ENCODE measurements around the gene TMEM232. TPM values are rescaled to one million over a fixed set of nuclear protein-coding genes. Genes with fewer than 3 reads are reported as not detected.

Gene TMEM232
- total and polyA plus RNA-seq, 7 experiments from 2014 or later, result 0.43 to 3.0 (median 1.8) TPM

DNA sequence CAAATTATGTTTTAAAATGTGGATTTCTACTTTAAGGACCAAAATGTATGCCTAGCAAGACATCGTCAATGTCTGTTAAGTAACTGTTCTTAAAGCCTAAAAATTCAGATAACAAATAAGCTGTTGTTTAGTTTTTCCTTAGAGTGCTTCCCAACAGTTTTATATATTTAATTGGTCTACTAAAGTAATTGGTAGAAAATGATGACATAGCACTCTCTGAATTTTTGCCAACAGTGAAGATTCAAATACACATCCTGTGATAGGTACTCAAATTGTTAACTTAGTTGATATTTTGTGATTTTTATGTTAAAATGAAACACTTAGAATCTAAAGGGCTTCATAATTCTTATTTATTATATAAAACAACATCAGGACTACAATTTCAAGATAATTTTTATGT is 107.5 kb downstream of the TMEM232 start:
- no peaks in the 10 kb centered on the region for H3K27me3 ChIP-seq (ENCODE audit: control insufficient read depth in 2 of 2, insufficient read depth in 2 of 2, low read length in 2 of 2)
- DNase-seq (no peak), ATAC-seq (no peak)
- ChIA-PET CTCF (interaction anchor here (1.4 kb wide), 1 partner anchor 8 kb away, joined by 5 read pairs; no protein-coding TSS in a partner anchor), POLR2A (no interaction called here)
- H3K27ac ChIP-seq (ENCODE audit: low read depth, low read length), result no peak overlapping the region
- Mint-ChIP-seq H3K27me3 (peaks cover 0 to 14% (median 0%) of the 10 kb centered on the region in 5 donors), H3K4me3 (no peak overlapping the region), H3K36me3 (no peaks in the 10 kb centered on the region), H3K27ac (no peak overlapping the region), H3K4me1 (no peaks in the 10 kb centered on the region), H3K9me3 (peaks cover 0 to 13% (median 5%) of the 10 kb centered on the region in 11 donors)
- H3K36me3 ChIP-seq (ENCODE audit: control insufficient read depth in 2 of 3, insufficient read depth in 3 of 3, low read length in 3 of 3), result no peaks in the 10 kb centered on the region
- no peak overlapping the region for H3K4me3 ChIP-seq (ENCODE audit: low read length)
- no peaks in the 10 kb centered on the region for H3K9me3 ChIP-seq (ENCODE audit: control insufficient read depth in 2 of 3, low read length in 3 of 3)
- intact Hi-C loops (cut with micrococcal nuclease), result no loop called here
- H3K4me1 ChIP-seq (ENCODE audit: control insufficient read depth in 2 of 2, insufficient read depth in 2 of 2, low read length in 2 of 2), result no peaks in the 10 kb centered on the region

DNA sequence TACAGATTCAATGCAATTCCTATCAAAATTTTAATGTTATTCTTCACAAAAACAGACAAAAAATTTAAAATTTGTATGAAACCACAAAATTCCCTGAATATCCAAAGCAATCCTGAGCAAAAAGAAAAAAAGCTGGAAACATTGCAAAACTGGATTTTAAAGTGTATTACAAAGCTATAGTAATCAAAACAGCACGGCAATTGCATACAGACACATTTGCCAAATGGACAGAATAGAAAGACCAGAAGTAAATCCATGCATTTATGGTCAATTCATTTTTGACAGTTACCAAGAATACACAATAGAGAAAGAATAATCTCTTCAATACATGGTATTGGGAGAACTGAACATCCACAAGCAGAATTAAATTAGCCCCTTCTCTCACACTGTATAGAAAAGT is 110.5 kb downstream of the TMEM232 start:
- ChIA-PET CTCF (no interaction called here), POLR2A (no interaction called here)
- Mint-ChIP-seq H3K36me3 (no peaks in the 10 kb centered on the region), H3K27ac (no peak overlapping the region), H3K4me1 (no peaks in the 10 kb centered on the region), H3K9me3 (peaks cover 0 to 13% (median 5%) of the 10 kb centered on the region in 11 donors), H3K4me3 (no peak overlapping the region), H3K27me3 (peaks cover 0 to 9% (median 5%) of the 10 kb centered on the region in 5 donors)
- Histone ChIP-seq H3K36me3 (ENCODE audit: control insufficient read depth in 2 of 3, insufficient read depth in 3 of 3, low read length in 3 of 3) (no peaks in the 10 kb centered on the region), H3K4me1 (ENCODE audit: control insufficient read depth in 2 of 2, insufficient read depth in 2 of 2, low read length in 2 of 2) (no peaks in the 10 kb centered on the region), H3K27ac (ENCODE audit: low read depth, low read length) (no peak overlapping the region), H3K9me3 (ENCODE audit: control insufficient read depth in 2 of 3, low read length in 3 of 3) (no peaks in the 10 kb centered on the region), H3K4me3 (ENCODE audit: low read length) (no peak overlapping the region), H3K27me3 (ENCODE audit: control insufficient read depth in 2 of 2, insufficient read depth in 2 of 2, low read length in 2 of 2) (no peaks in the 10 kb centered on the region)
- ATAC-seq (no peak), DNase-seq (no peak)
- intact Hi-C loops (cut with micrococcal nuclease), result no loop called here

DNA sequence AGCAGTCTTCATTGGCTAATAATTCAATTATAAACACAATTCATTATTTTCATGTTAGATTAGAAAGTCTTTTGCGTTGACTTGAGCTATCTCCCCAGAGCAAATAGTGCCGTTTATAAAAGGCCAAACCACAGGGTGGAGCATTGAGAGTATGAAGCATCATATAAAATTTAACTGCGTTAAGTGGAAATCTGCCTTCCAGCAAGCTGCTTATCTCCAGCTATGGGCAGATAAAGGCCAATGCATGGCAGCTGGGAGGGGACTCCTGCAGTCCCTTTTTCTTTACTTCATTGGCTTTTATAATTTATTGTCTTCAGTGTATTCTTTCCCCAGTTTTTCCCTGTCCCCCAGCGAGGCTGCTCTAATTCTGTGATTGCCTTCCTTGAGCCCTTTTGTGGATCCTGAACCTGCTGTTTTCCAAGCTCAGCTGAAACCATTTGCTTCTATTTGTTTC is 113.7 kb downstream of the TMEM232 start:
- POLR2A ChIA-PET, result no interaction called here

DNA sequence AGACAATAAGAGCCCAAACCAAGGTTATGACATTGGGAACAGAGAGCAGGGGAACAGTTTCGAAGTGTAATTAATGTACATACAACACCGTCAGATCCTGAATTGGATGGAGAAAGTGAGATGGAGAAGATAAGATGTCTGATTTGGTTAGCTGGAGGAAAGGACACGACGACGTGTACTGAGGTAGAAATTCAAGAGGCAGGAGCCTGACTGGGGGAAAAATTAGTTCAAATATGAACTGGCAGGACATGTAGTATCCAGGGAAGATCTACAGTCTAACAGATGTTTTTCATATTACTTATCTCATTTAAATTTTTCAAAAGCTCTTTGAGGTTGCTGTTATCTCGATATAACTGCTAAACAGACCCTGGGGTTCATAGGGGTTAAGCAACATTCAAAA is 114.7 kb downstream of the TMEM232 start:
- no peak overlapping the region for H3K4me3 Mint-ChIP-seq
- ChIA-PET POLR2A (no interaction called here), CTCF (interaction anchor here (0.7 kb wide), 1 partner anchor 15 kb away, joined by 3 read pairs; no protein-coding TSS in a partner anchor)
- DNase-seq (no peak), ATAC-seq (no peak)
- intact Hi-C loops (cut with micrococcal nuclease), result no loop called here
- no peak overlapping the region for H3K27ac ChIP-seq (ENCODE audit: low read depth, low read length)
- no peak overlapping the region for H3K4me3 ChIP-seq (ENCODE audit: low read length)
- H3K4me1 Mint-ChIP-seq, result no peaks in the 10 kb centered on the region
- H3K36me3 ChIP-seq (ENCODE audit: control insufficient read depth in 2 of 3, insufficient read depth in 3 of 3, low read length in 3 of 3), result no peaks in the 10 kb centered on the region
- H3K4me1 ChIP-seq (ENCODE audit: control insufficient read depth in 2 of 2, insufficient read depth in 2 of 2, low read length in 2 of 2), result no peaks in the 10 kb centered on the region
- H3K9me3 Mint-ChIP-seq, result peaks cover 0 to 13% (median 5%) of the 10 kb centered on the region in 11 donors
- no peak overlapping the region for H3K27ac Mint-ChIP-seq
- peaks cover 0 to 9% (median 5%) of the 10 kb centered on the region in 5 donors for H3K27me3 Mint-ChIP-seq
- H3K36me3 Mint-ChIP-seq, result no peaks in the 10 kb centered on the region
- H3K9me3 ChIP-seq (ENCODE audit: control insufficient read depth in 2 of 3, low read length in 3 of 3), result no peaks in the 10 kb centered on the region
- no peaks in the 10 kb centered on the region for H3K27me3 ChIP-seq (ENCODE audit: control insufficient read depth in 2 of 2, insufficient read depth in 2 of 2, low read length in 2 of 2)

More for the DNA sequence above, 113.7 kb downstream of the TMEM232 start:
- Histone ChIP-seq H3K4me1 (ENCODE audit: control insufficient read depth in 2 of 2, insufficient read depth in 2 of 2, low read length in 2 of 2) (no peaks in the 10 kb centered on the region), H3K27ac (ENCODE audit: low read depth, low read length) (no peak overlapping the region), H3K36me3 (ENCODE audit: control insufficient read depth in 2 of 3, insufficient read depth in 3 of 3, low read length in 3 of 3) (no peaks in the 10 kb centered on the region), H3K27me3 (ENCODE audit: control insufficient read depth in 2 of 2, insufficient read depth in 2 of 2, low read length in 2 of 2) (no peaks in the 10 kb centered on the region), H3K4me3 (ENCODE audit: low read length) (no peak overlapping the region), H3K9me3 (ENCODE audit: control insufficient read depth in 2 of 3, low read length in 3 of 3) (no peaks in the 10 kb centered on the region)
- H3K4me3 Mint-ChIP-seq, result no peak overlapping the region
- ATAC-seq (no peak), DNase-seq (no peak)
- peaks cover 0 to 9% (median 5%) of the 10 kb centered on the region in 5 donors for H3K27me3 Mint-ChIP-seq
- no peaks in the 10 kb centered on the region for H3K4me1 Mint-ChIP-seq
- CTCF ChIA-PET, result interaction anchor here (0.7 kb wide), 1 partner anchor 14 kb away, joined by 3 read pairs; no protein-coding TSS in a partner anchor
- H3K27ac Mint-ChIP-seq, result no peak overlapping the region
- no peaks in the 10 kb centered on the region for H3K36me3 Mint-ChIP-seq
- intact Hi-C loops (cut with micrococcal nuclease), result no loop called here
- H3K9me3 Mint-ChIP-seq, result peaks cover 0 to 13% (median 5%) of the 10 kb centered on the region in 11 donors

DNA sequence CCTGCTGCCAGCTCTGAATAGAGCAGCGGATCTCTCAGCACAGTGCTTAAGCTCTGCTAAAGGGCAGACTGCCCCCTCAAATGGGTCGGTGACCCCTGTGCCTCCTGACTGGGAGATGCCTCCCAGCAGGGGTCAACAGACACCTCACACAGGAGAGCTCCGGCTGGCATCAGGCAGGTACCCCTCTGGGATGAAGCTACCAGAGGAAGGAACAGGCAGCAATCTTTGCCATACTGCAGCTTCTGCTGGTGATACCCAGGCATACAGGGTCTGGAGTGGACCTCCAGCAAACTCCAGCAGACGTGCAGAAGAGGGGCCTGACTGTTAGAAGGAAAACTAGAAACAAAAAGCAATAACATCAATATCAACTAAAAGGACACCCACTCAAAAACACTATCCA is 131.6 kb downstream of the TMEM232 start:
- H3K4me1 ChIP-seq (ENCODE audit: control insufficient read depth in 2 of 2, insufficient read depth in 2 of 2, low read length in 2 of 2), result no peaks in the 10 kb centered on the region
- no peak overlapping the region for H3K27ac ChIP-seq (ENCODE audit: low read depth, low read length)
- no peaks in the 10 kb centered on the region for H3K36me3 ChIP-seq (ENCODE audit: control insufficient read depth in 2 of 3, insufficient read depth in 3 of 3, low read length in 3 of 3)
- H3K27me3 ChIP-seq (ENCODE audit: control insufficient read depth in 2 of 2, insufficient read depth in 2 of 2, low read length in 2 of 2), result no peaks in the 10 kb centered on the region
- H3K4me1 Mint-ChIP-seq, result no peaks in the 10 kb centered on the region
- H3K4me3 Mint-ChIP-seq, result no peak overlapping the region
- peaks cover 0 to 9% (median 0%) of the 10 kb centered on the region in 11 donors for H3K9me3 Mint-ChIP-seq
- no peaks in the 10 kb centered on the region for H3K9me3 ChIP-seq (ENCODE audit: control insufficient read depth in 2 of 3, low read length in 3 of 3)
- H3K27ac Mint-ChIP-seq, result no peak overlapping the region
- no peak for ATAC-seq
- H3K36me3 Mint-ChIP-seq, result peaks cover 0 to 8% (median 0%) of the 10 kb centered on the region in 5 donors
- no peak overlapping the region for H3K4me3 ChIP-seq (ENCODE audit: low read length)
- peaks cover 0 to 17% (median 5%) of the 10 kb centered on the region in 5 donors for H3K27me3 Mint-ChIP-seq
- CTCF ChIA-PET, result no interaction called here
- POLR2A ChIA-PET, result no interaction called here
- DNase-seq, result no peak
- intact Hi-C loops (cut with micrococcal nuclease), result no loop called here

DNA sequence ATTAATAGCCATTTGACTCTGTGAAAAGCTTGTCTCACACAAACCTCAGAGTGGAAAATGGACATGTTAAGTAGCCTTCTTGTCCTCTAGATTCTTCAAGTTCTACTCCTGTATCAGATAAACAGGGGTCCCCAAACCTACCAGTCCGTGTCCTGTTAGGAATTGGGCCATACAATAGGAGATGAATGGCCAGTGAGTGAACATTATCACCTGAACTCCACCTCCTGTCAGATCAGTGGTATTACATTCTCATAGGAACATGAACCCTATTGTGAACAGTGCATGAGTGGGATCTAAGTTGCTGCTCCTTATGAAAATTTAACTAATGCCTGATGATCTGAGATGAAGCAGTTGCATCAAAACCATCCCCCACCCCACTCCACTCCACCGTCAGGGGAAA is 136.3 kb downstream of the TMEM232 start:
- DNase-seq, result peak in 3 of 9 donors; percentile 0 to 9 (median 4)
- ATAC-seq, result no peak
- Histone ChIP-seq H3K27ac (ENCODE audit: low read depth, low read length) (no peak overlapping the region), H3K36me3 (ENCODE audit: control insufficient read depth in 2 of 3, insufficient read depth in 3 of 3, low read length in 3 of 3) (no peaks in the 10 kb centered on the region), H3K4me1 (ENCODE audit: control insufficient read depth in 2 of 2, insufficient read depth in 2 of 2, low read length in 2 of 2) (no peaks in the 10 kb centered on the region), H3K4me3 (ENCODE audit: low read length) (no peak overlapping the region), H3K27me3 (ENCODE audit: control insufficient read depth in 2 of 2, insufficient read depth in 2 of 2, low read length in 2 of 2) (no peaks in the 10 kb centered on the region), H3K9me3 (ENCODE audit: control insufficient read depth in 2 of 3, low read length in 3 of 3) (no peaks in the 10 kb centered on the region)
- peaks cover 0 to 5% (median 4%) of the 10 kb centered on the region in 5 donors for H3K27me3 Mint-ChIP-seq
- no peak overlapping the region for H3K27ac Mint-ChIP-seq
- H3K4me3 Mint-ChIP-seq, result no peak overlapping the region
- ChIA-PET POLR2A (no interaction called here), CTCF (interaction anchor here (1.0 kb wide), 1 partner anchor 902 kb away, joined by 4 read pairs; no protein-coding TSS in a partner anchor)
- H3K36me3 Mint-ChIP-seq, result no peaks in the 10 kb centered on the region
- H3K9me3 Mint-ChIP-seq, result no peaks in the 10 kb centered on the region
- intact Hi-C loops (cut with micrococcal nuclease), result no loop called here
- no peaks in the 10 kb centered on the region for H3K4me1 Mint-ChIP-seq

DNA sequence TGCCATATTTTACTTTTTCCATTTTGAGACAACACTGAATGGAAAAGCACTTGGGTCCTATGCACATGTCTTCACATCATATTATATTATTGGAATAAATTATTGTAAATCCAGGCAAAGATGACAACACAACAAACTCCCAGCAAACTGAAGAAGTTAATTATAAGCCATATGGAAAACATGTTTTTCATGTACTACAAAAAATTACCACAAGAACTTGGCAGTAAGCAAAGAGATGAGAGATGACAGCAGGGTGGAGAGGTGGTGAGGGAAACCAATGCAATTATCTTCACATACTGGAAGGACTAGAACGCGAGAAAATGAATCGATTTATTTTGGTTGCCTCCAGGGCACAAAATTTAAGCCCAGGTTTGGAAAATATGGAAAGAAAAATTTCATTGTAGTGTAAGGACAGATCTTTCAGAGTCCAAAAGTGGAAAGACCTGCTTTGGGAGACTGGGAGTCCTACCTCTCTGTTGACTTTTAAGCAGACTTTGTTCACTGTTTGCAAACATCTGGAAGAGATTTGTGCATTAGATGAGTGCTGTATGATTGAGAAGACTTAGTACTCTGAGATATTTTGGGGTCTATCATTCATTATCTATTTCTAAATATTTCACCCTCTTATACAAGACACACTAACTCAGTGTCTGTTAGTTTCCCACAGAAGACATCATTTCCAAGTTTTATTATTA is 138.0 kb downstream of the TMEM232 start:
- Mint-ChIP-seq H3K36me3 (no peaks in the 10 kb centered on the region), H3K9me3 (no peaks in the 10 kb centered on the region), H3K27ac (peak overlapping the region in 1 of 9 donors; percentile 32), H3K4me1 (no peaks in the 10 kb centered on the region), H3K4me3 (no peak overlapping the region), H3K27me3 (no peaks in the 10 kb centered on the region)
- no peak overlapping the region for H3K4me3 ChIP-seq (ENCODE audit: low read length)
- H3K27ac ChIP-seq (ENCODE audit: low read depth, low read length), result no peak overlapping the region
- no peaks in the 10 kb centered on the region for H3K36me3 ChIP-seq (ENCODE audit: control insufficient read depth in 2 of 3, insufficient read depth in 3 of 3, low read length in 3 of 3)
- no peaks in the 10 kb centered on the region for H3K9me3 ChIP-seq (ENCODE audit: control insufficient read depth in 2 of 3, low read length in 3 of 3)
- ATAC-seq (no peak), DNase-seq (no peak)
- intact Hi-C loops (cut with micrococcal nuclease), result no loop called here
- no peaks in the 10 kb centered on the region for H3K4me1 ChIP-seq (ENCODE audit: control insufficient read depth in 2 of 2, insufficient read depth in 2 of 2, low read length in 2 of 2)
- no peaks in the 10 kb centered on the region for H3K27me3 ChIP-seq (ENCODE audit: control insufficient read depth in 2 of 2, insufficient read depth in 2 of 2, low read length in 2 of 2)
- CTCF ChIA-PET, result no interaction called here
- POLR2A ChIA-PET, result no interaction called here

Measured in naive thymus-derived CD4-positive, alpha-beta T cell (primary cell).